Pancreas (tissue), 10 donors: Measurements from ENCODE around the gene BFSP1. TPM values are rescaled to one million over a fixed set of nuclear protein-coding genes. Genes with fewer than 3 reads are reported as not detected.

Experiments
- ATAC-seq, 4 donors: fragments of 200-7000 bp; cut with Tn5 transposase; one replicate each; pipeline versions ENCODE4 v1.8.0 to v1.9.1; 2020; ENCODE audit warnings: mild to moderate bottlenecking in 4 of 4, moderate library complexity in 4 of 4
- DNase-seq, 6 donors: peaks; one replicate each; pipeline ENCODE4 v3.0.0-alpha.2; 2020
- FAIRE-seq: peaks from 2 replicates; lab custom pipeline; 2012; peaks lifted over from hg19 to GRCh38; lab: Jason Lieb, UNC
- H3K27ac ChIP-seq, 4 donors: fragments of 200-600 bp; sonication (generic); 1 replicate in 3 of 4; 2 replicates in 1 of 4; pipeline versions ENCODE4 v1.5.0 to v1.8.0; 2020
- H3K27me3 ChIP-seq, 4 donors: fragments of 200-600 bp; one replicate each; pipeline ENCODE4 v1.8.0; 2021
- H3K36me3 ChIP-seq, 3 donors: fragments of 200-600 bp; sonication (generic) in 1 of 3; one replicate each; pipeline versions ENCODE4 v1.5.0 to v1.8.0; 2020 to 2021
- H3K4me1 ChIP-seq, 3 donors: fragments of 200-600 bp; one replicate each; pipeline ENCODE4 v1.8.0; 2021
- H3K4me3 ChIP-seq, 4 donors: fragments of 200-600 bp; sonication (generic) in 2 of 4; one replicate each; pipeline versions ENCODE4 v1.5.0 to v1.8.0; 2020 to 2021
- H3K9me3 ChIP-seq, 4 donors: fragments of 200-600 bp; one replicate each; pipeline ENCODE4 v1.8.0; 2021
- CTCF ChIP-seq, 4 donors: fragments of 200-600 bp; sonication (generic) in 3 of 4; IDR thresholded peaks; one replicate each; pipeline versions ENCODE4 v1.5.0 to v1.8.0; 2021; ENCODE audit warnings: antibody characterized with exemption in 4 of 4
- WGBS, 2 donors: extraction: QIAGEN DNeasy Blood & Tissue Kit; methylation state at CpG; one replicate each; pipeline ENCODE4 v1.1.7; 2013; 5-methylcytosine and 5-hydroxymethylcytosine counted together
- intact Hi-C, 3 donors: fragments of 100-400 bp; cut with DNase I; formaldehyde crosslinking; loops; one replicate each; pipeline versions ENCODE4 v1.11.1 to v1.14.2; 2022
- polyA plus RNA-seq, 2 donors: library from polyadenylated mRNA; stranded (reverse); fragments of 200-250 nt; gene quantifications; one replicate each; pipeline ENCODE4 v1.2.3, GENCODE V29; 2013
- total RNA-seq, 6 donors: library from RNA; stranded (reverse); fragmentation: NEBNext Ultra II Directional in 4 of 6; extraction: Animal tissue kit (Norgen Biotek cat#: 25700) in 4 of 6; gene quantifications; one replicate each; pipeline versions ENCODE4 v1.2.1 to v1.2.4, GENCODE V29; 2021 to 2023
- donor health status: healthy with polysubstance abuse.
- donor health status: DM: no; HTN: no; CAD: no; lungs with moderate emphysema.
- donor health status: DM: no; HTN: no; CAD: no.
- donor health status: control.
- donor health status: control.
- donor health status: Bipolar disorder and iron deficiency.
- donor health status: DM: yes; HTN: yes; CAD: no.
- donor health status: DM: no; HTN: no; CAD: no.
- donor health status: DM: no; HTN: no; CAD: no.
- donor health status: DM: yes; HTN: yes; CAD: no.

Gene BFSP1
- total and polyA plus RNA-seq, 8 donors, result 0.81 to 2.0 (median 1.4) TPM

- Histone ChIP-seq H3K27me3 (no peaks in the 10 kb centered on the region), H3K9me3 (no peaks in the 10 kb centered on the region), H3K36me3 (no peaks in the 10 kb centered on the region), H3K4me3 (no peak overlapping the region), H3K4me1 (no peaks in the 10 kb centered on the region), H3K27ac (no peak overlapping the region)
- ATAC-seq, result no peak
- TF ChIP-seq CTCF (IDR thresholded peaks at IDR 0.05), result no peak
- 66 to 75% methylated on average over 7 of the region's 7 CpGs for WGBS, 2 donors
- FAIRE-seq, result no peak
- intact Hi-C loops, result no loop called here
- DNase-seq, result no peak
Measured at GRCh38 chr20:17469246-17470030, 61.7 kb downstream of the BFSP1 start.

- WGBS, 2 donors, result 77 to 86% methylated on average over 21 to 24 of the region's 24 CpGs
- ATAC-seq (no peak), DNase-seq (no peak), FAIRE-seq (no peak)
- Histone ChIP-seq H3K27me3 (no peaks in the 10 kb centered on the region), H3K9me3 (no peaks in the 10 kb centered on the region), H3K4me1 (no peaks in the 10 kb centered on the region), H3K36me3 (no peaks in the 10 kb centered on the region), H3K4me3 (no peak overlapping the region), H3K27ac (no peak overlapping the region)
- no peak for TF ChIP-seq CTCF (IDR thresholded peaks at IDR 0.05)
- intact Hi-C loops, result no loop called here
Measured at GRCh38 chr20:17468073-17468840, 62.9 kb downstream of the BFSP1 start.

- FAIRE-seq, result no peak
- no peak for DNase-seq
- H3K27me3 ChIP-seq, result no peaks in the 10 kb centered on the region
- no peak overlapping the region for H3K4me3 ChIP-seq
- H3K27ac ChIP-seq, result no peak overlapping the region
- no peak for TF ChIP-seq CTCF (IDR thresholded peaks at IDR 0.05)
- no peak for ATAC-seq
- no peaks in the 10 kb centered on the region for H3K9me3 ChIP-seq
- no peaks in the 10 kb centered on the region for H3K4me1 ChIP-seq
- 67 to 74% methylated on average over 4 of the region's 4 CpGs for WGBS, 2 donors
- intact Hi-C loops, result no loop called here
- H3K36me3 ChIP-seq, result no peaks in the 10 kb centered on the region
Measured at GRCh38 chr20:17467120-17467655, 64.0 kb downstream of the BFSP1 start.

- Histone ChIP-seq H3K27me3 (no peaks in the 10 kb centered on the region), H3K9me3 (no peaks in the 10 kb centered on the region), H3K4me3 (no peak overlapping the region), H3K27ac (no peak overlapping the region), H3K36me3 (no peaks in the 10 kb centered on the region), H3K4me1 (no peaks in the 10 kb centered on the region)
- intact Hi-C loops, result no loop called here
- 59 to 77% methylated on average over 7 of the region's 7 CpGs for WGBS, 2 donors
- TF ChIP-seq CTCF (IDR thresholded peaks at IDR 0.05), result no peak
- DNase-seq (no peak), ATAC-seq (no peak), FAIRE-seq (no peak)
Measured at GRCh38 chr20:17466641-17467040, 64.5 kb downstream of the BFSP1 start.
